Measurements from ENCODE around the gene NUDT8.

GRCh38 chr11:67665541-67666302, 36.0 kb upstream of the NUDT8 start:
- TF ChIP-seq POLR2A (IDR thresholded peaks at IDR 0.05) = no peak
- TF ChIP-seq, protein P1, sequence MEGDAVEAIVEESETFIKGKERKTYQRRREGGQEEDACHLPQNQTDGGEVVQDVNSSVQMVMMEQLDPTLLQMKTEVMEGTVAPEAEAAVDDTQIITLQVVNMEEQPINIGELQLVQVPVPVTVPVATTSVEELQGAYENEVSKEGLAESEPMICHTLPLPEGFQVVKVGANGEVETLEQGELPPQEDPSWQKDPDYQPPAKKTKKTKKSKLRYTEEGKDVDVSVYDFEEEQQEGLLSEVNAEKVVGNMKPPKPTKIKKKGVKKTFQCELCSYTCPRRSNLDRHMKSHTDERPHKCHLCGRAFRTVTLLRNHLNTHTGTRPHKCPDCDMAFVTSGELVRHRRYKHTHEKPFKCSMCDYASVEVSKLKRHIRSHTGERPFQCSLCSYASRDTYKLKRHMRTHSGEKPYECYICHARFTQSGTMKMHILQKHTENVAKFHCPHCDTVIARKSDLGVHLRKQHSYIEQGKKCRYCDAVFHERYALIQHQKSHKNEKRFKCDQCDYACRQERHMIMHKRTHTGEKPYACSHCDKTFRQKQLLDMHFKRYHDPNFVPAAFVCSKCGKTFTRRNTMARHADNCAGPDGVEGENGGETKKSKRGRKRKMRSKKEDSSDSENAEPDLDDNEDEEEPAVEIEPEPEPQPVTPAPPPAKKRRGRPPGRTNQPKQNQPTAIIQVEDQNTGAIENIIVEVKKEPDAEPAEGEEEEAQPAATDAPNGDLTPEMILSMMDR (IDR thresholded peaks at IDR 0.05) = no peak

Measured in breast epithelium (tissue), 3 donors.